GM23248 (cell line): ENCODE results near the gene UBAC1.

Experiments
- EZH2 ChIP-seq: fragments of 200-600 bp; sonication (generic); IDR thresholded peaks from 2 replicates; pipeline ENCODE4 v1.6.1; 2018; ENCODE audit warnings: antibody characterized with exemption, mild to moderate bottlenecking; ENCODE audit not compliant: insufficient read depth, poor library complexity, severe bottlenecking
- EZH2phosphoT487 ChIP-seq: fragments of 200-600 bp; sonication (generic); IDR thresholded peaks from 2 replicates; pipeline ENCODE4 v1.6.1; 2018; ENCODE audit warnings: antibody characterized with exemption, moderate library complexity, mild to moderate bottlenecking, low read depth; ENCODE audit not compliant: insufficient read depth

DNA sequence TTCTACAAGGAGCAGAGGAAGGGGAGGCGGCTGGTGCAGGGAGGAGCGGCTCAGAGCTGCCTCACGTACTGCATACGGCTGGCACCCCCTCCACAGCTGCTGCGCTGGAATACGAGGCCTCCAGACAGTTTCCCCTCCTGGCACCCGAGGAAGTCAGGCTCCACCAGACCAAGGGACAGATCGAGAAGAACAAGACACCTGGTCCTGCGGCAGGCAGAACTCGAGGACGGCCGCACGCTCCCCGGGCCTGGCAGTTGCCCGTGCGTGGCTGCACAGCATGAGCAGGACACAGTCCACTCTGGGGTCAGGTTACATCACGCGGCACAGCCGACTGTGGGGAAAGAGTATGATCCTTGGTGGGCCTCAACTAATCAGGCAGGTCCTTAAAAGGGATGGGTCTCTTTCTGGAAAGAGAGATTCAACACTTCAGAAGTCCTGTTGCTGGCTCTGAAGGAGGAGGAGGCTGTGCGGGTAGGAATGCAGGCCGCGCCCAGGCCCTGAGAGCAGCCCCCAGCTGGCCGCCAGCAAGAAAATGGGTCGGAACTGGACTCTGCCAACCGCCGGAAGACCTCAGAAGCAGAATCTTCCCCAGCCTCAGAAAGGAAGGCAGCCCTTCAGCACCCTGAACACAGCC lies 11.6 kb downstream of the UBAC1 start:
- no peak for TF ChIP-seq EZH2
- TF ChIP-seq EZH2phosphoT487 = no peak
